ENCODE data around the gene LHFPL5.

The LHFPL5 gene

DNA sequence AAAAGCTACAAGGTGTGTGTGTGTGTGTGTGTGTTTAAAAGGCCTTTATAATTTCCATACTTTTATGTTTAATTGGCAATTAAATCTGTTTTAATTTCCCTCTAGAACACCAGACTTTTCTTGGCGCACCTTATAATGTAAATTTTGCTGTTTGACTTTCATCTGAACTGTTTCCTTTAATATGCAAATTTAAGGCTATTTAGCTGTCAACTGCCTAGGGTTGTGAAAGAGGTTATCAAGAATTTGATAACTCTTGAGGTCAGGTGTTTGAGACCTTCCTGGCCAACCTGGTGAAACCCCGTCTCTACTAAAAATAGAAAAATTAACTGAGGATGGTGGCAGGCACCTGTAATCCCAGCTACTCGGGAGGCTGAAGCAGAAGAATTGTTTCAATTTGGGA is 4.0 kb upstream of the LHFPL5 start:
- H4K20me1 ChIP-seq (ENCODE audit: insufficient read depth): no peaks in the 10 kb centered on the region
- no peaks in the 10 kb centered on the region for H3K27me3 ChIP-seq (ENCODE audit: insufficient read depth, low read depth)
- no peaks in the 10 kb centered on the region for H3K79me2 ChIP-seq (ENCODE audit: insufficient read depth, low read depth)
- no peak overlapping the region for H3K27ac ChIP-seq
- no peak for TF ChIP-seq CTCF (conservative IDR thresholded peaks at IDR 0.05; ENCODE audit: low read depth, low read length)
- H3K36me3 ChIP-seq (ENCODE audit: insufficient read depth): no peaks in the 10 kb centered on the region
- no peaks in the 10 kb centered on the region for H3K4me1 ChIP-seq (ENCODE audit: low read depth, poor library complexity, severe bottlenecking)
- no peak overlapping the region for H3K4me3 ChIP-seq (IDR thresholded peaks at IDR 0.05; ENCODE audit: insufficient read depth, low read depth, low read length)
- no peak overlapping the region for H3K9ac ChIP-seq
- H3K4me2 ChIP-seq: no peak overlapping the region
- H2AFZ ChIP-seq (ENCODE audit: low read depth): no peak overlapping the region

- TF ChIP-seq CTCF (conservative IDR thresholded peaks at IDR 0.05; ENCODE audit: low read depth, low read length): no peak
- Histone ChIP-seq H3K36me3 (ENCODE audit: insufficient read depth) (no peaks in the 10 kb centered on the region), H3K27me3 (ENCODE audit: insufficient read depth, low read depth) (no peaks in the 10 kb centered on the region), H4K20me1 (ENCODE audit: insufficient read depth) (no peaks in the 10 kb centered on the region), H3K9ac (no peak overlapping the region), H2AFZ (ENCODE audit: low read depth) (no peak overlapping the region), H3K4me3 (IDR thresholded peaks at IDR 0.05; ENCODE audit: insufficient read depth, low read depth, low read length) (no peak overlapping the region), H3K4me2 (no peak overlapping the region), H3K79me2 (ENCODE audit: insufficient read depth, low read depth) (no peaks in the 10 kb centered on the region), H3K27ac (no peak overlapping the region), H3K4me1 (ENCODE audit: low read depth, poor library complexity, severe bottlenecking) (no peaks in the 10 kb centered on the region)
These were observed 3.5 kb downstream of the LHFPL5 start for GRCh38 chr6:35808688-35809087.

- H3K9ac ChIP-seq: no peak overlapping the region
- H3K27me3 ChIP-seq (ENCODE audit: insufficient read depth, low read depth): no peaks in the 10 kb centered on the region
- H3K79me2 ChIP-seq (ENCODE audit: insufficient read depth, low read depth): no peaks in the 10 kb centered on the region
- H3K4me1 ChIP-seq (ENCODE audit: low read depth, poor library complexity, severe bottlenecking): no peaks in the 10 kb centered on the region
- no peak overlapping the region for H3K4me3 ChIP-seq (IDR thresholded peaks at IDR 0.05; ENCODE audit: insufficient read depth, low read depth, low read length)
- no peaks in the 10 kb centered on the region for H4K20me1 ChIP-seq (ENCODE audit: insufficient read depth)
- no peaks in the 10 kb centered on the region for H3K36me3 ChIP-seq (ENCODE audit: insufficient read depth)
- H3K4me2 ChIP-seq: no peak overlapping the region
- H3K27ac ChIP-seq: no peak overlapping the region
- no peak for TF ChIP-seq CTCF (conservative IDR thresholded peaks at IDR 0.05; ENCODE audit: low read depth, low read length)
- H2AFZ ChIP-seq (ENCODE audit: low read depth): no peak overlapping the region
These were observed 4.7 kb downstream of the LHFPL5 start for GRCh38 chr6:35809809-35810208.

DNA sequence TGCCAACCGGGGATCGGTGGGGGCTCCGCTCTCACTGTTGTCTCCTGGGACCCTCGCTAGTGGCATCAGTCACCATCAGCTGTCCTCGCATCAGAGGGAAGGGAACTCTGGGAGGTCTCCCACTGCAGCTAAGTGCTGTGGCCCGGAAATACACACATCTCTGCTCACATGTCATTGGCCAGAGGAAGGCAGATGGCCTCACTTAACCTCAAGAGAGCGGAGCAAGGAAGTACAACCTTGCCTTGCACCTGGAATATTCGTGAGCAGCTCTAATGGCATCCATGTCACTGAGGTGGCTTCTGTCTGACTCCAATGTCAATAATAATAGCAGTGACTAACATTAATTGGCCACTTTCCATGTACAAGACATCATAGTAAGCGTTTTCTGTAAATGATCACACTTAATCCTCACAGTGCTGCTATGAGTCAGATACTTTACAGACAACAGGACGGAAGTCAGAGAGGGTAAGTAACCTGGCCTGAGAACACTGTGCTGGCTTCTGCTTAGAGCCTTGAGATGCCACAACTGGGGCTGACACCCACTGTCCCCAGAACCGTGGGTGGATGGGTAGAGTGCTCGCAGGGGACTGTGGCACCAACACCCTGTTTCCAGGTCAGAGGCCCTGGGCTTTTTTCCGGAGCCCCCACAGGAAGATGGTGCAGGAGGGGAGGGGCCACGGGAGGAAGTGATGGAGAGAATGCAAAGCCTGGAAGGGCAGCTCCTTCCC is 6.0 kb downstream of the LHFPL5 start:
- Histone ChIP-seq H3K79me2 (ENCODE audit: insufficient read depth, low read depth) (no peaks in the 10 kb centered on the region), H3K9ac (no peak overlapping the region), H3K4me3 (IDR thresholded peaks at IDR 0.05; ENCODE audit: insufficient read depth, low read depth, low read length) (no peak overlapping the region), H2AFZ (ENCODE audit: low read depth) (no peak overlapping the region), H3K27ac (no peak overlapping the region), H3K36me3 (ENCODE audit: insufficient read depth) (no peaks in the 10 kb centered on the region), H3K27me3 (ENCODE audit: insufficient read depth, low read depth) (no peaks in the 10 kb centered on the region), H3K4me1 (ENCODE audit: low read depth, poor library complexity, severe bottlenecking) (no peaks in the 10 kb centered on the region), H3K4me2 (no peak overlapping the region), H4K20me1 (ENCODE audit: insufficient read depth) (no peaks in the 10 kb centered on the region)
- no peak for TF ChIP-seq CTCF (conservative IDR thresholded peaks at IDR 0.05; ENCODE audit: low read depth, low read length)
